Brain microvascular endothelial cell (primary cell): ENCODE results near the gene PPP2R3B.

Source experiments
- DNase-seq: peaks from one replicate; pipeline ENCODE4 v3.0.0-alpha.2; 2020
- H3K27ac ChIP-seq: fragments of 250-450 bp; sonication (Bioruptor Pico); 2 replicates; pipeline ENCODE4 v1.5.1; 2020; ENCODE audit warnings: mild to moderate bottlenecking, moderate library complexity
- H3K27me3 ChIP-seq: fragments of 250-450 bp; sonication (Bioruptor Pico); replicated peaks from 2 replicates; pipeline ENCODE4 v1.5.1; 2020; ENCODE audit warnings: mild to moderate bottlenecking
- H3K36me3 ChIP-seq: fragments of 250-450 bp; sonication (Bioruptor Pico); replicated peaks from 2 replicates; pipeline ENCODE4 v1.5.1; 2020; ENCODE audit warnings: mild to moderate bottlenecking
- H3K4me3 ChIP-seq: 2 replicates; pipeline ENCODE4 v1.5.1; 2011; ENCODE audit warnings: low read depth, mild to moderate bottlenecking, control low read depth, low read length, moderate library complexity
- in situ Hi-C: cut with HindIII; loops from 2 replicates; pipeline ENCODE4 v1.10.0; 2017; ENCODE audit warnings: low sequenced_read_pairs, low pct_ligation_motif_present
- TF ChIP-seq, protein P1 (sequence below): IDR thresholded peaks from 2 replicates; pipeline ENCODE4 v1.5.1; 2011; ENCODE audit warnings: low read depth, mild to moderate bottlenecking, moderate library complexity, low read length, control low read depth, inconsistent platforms; ENCODE audit errors: missing control alignments

PPP2R3B gene

GRCh38 chrX:340641-341423, 45.9 kb downstream of the PPP2R3B start:
- Histone ChIP-seq H3K27me3 (no peaks in the 10 kb centered on the region), H3K4me3 (no peak overlapping the region), H3K27ac (no peak overlapping the region), H3K36me3 (no peaks in the 10 kb centered on the region)
- DNase-seq, result no peak
- TF ChIP-seq, protein P1, sequence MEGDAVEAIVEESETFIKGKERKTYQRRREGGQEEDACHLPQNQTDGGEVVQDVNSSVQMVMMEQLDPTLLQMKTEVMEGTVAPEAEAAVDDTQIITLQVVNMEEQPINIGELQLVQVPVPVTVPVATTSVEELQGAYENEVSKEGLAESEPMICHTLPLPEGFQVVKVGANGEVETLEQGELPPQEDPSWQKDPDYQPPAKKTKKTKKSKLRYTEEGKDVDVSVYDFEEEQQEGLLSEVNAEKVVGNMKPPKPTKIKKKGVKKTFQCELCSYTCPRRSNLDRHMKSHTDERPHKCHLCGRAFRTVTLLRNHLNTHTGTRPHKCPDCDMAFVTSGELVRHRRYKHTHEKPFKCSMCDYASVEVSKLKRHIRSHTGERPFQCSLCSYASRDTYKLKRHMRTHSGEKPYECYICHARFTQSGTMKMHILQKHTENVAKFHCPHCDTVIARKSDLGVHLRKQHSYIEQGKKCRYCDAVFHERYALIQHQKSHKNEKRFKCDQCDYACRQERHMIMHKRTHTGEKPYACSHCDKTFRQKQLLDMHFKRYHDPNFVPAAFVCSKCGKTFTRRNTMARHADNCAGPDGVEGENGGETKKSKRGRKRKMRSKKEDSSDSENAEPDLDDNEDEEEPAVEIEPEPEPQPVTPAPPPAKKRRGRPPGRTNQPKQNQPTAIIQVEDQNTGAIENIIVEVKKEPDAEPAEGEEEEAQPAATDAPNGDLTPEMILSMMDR, result no peak
- in situ Hi-C loops, result no loop called here

GRCh38 chrX:340121-340520, 46.6 kb downstream of the PPP2R3B start:
- in situ Hi-C loops, result no loop called here
- no peak for DNase-seq
- no peaks in the 10 kb centered on the region for H3K27me3 ChIP-seq
- TF ChIP-seq, protein P1, result no peak
- H3K36me3 ChIP-seq, result no peaks in the 10 kb centered on the region
- no peak overlapping the region for H3K4me3 ChIP-seq
- H3K27ac ChIP-seq, result no peak overlapping the region

DNA sequence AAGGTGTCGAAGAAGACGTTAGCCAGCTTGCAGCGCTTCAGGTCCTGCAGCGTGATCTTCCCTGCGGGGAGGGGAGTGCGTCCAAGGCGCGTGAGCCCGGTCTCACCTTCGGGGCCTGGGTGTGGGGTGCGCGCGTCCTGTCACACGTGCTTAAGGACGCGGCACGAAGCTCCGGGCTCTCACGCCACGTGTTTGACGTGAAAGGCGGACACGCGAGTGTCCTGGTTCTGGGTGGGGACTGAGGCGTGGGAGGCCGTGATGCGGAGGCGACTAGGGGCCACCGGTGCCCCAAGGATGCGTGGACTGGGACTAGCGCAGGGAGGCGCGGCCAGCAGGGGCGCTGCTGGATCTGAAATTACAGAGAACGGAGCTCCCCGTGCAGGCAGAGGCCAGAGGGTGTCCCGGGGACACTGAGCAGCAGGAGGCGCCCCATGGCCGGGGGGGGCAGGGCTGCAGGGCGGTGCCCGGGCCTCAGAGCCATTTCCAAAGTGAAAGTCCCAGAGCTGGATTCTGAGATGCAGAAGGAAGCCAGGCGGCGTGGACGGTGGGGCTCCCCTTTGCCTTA, 47.8 kb downstream of the PPP2R3B start:
- Histone ChIP-seq H3K27ac (no peak overlapping the region), H3K4me3 (no peak overlapping the region), H3K36me3 (no peaks in the 10 kb centered on the region), H3K27me3 (no peaks in the 10 kb centered on the region)
- no peak for DNase-seq
- in situ Hi-C loops, result no loop called here
- TF ChIP-seq, protein P1, result no peak

- no peak for DNase-seq
- TF ChIP-seq, protein P1, result no peak
- H3K36me3 ChIP-seq, result no peaks in the 10 kb centered on the region
- in situ Hi-C loops, result no loop called here
- H3K27me3 ChIP-seq, result no peaks in the 10 kb centered on the region
- H3K27ac ChIP-seq, result no peak overlapping the region
- H3K4me3 ChIP-seq, result no peak overlapping the region
Measured at GRCh38 chrX:338281-338835, 48.3 kb downstream of the PPP2R3B start.

GRCh38 chrX:337331-337831, 49.3 kb downstream of the PPP2R3B start:
- H3K27me3 ChIP-seq, result no peaks in the 10 kb centered on the region
- H3K27ac ChIP-seq, result no peak overlapping the region
- H3K4me3 ChIP-seq, result no peak overlapping the region
- in situ Hi-C loops, result no loop called here
- TF ChIP-seq, protein P1, result no peak
- no peaks in the 10 kb centered on the region for H3K36me3 ChIP-seq
- no peak for DNase-seq
